NCI-H2081 (cell line): ENCODE measurements around the gene MORN2.

ENCODE experiments used
- DNase-seq, 2 experiments: peaks; one replicate each; lab custom pipeline; 2025; lab: John Stamatoyannopoulos, UW

Gene MORN2

GRCh38 chr2:38889575-38889974 is 13.8 kb downstream of the MORN2 start, which contains the start of gene ARHGEF33:
TSS of gene ARHGEF33 (plus strand) at chr2:38889875. CDS start at chr2:38919448, 29,573 bp downstream.
- DNase-seq: no peak

- DNase-seq: no peak
These were observed 17.0 kb downstream of the MORN2 start for GRCh38 chr2:38892819-38893218.

- no peak for DNase-seq
These were observed 22.5 kb downstream of the MORN2 start for GRCh38 chr2:38898256-38898655.

- no peak for DNase-seq
These were observed 24.9 kb downstream of the MORN2 start for GRCh38 chr2:38900726-38901125.

GRCh38 chr2:38905251-38905650 is 29.5 kb downstream of the MORN2 start:
- no peak for DNase-seq

GRCh38 chr2:38907242-38907641 is 31.5 kb downstream of the MORN2 start:
- DNase-seq: no peak

- no peak for DNase-seq
These were observed 32.2 kb downstream of the MORN2 start for GRCh38 chr2:38907743-38908562.

GRCh38 chr2:38909872-38910271 is 34.1 kb downstream of the MORN2 start:
- no peak for DNase-seq

GRCh38 chr2:38911191-38911590 is 35.4 kb downstream of the MORN2 start:
- DNase-seq: no peak

- DNase-seq: no peak
These were observed 36.8 kb downstream of the MORN2 start for GRCh38 chr2:38912619-38913018.

- no peak for DNase-seq
These were observed 46.6 kb downstream of the MORN2 start for GRCh38 chr2:38922389-38922788.

- no peak for DNase-seq
These were observed 47.1 kb downstream of the MORN2 start for GRCh38 chr2:38922902-38923301.

GRCh38 chr2:38925982-38926381 is 50.2 kb downstream of the MORN2 start:
- DNase-seq: no peak

GRCh38 chr2:38930600-38930999 is 54.8 kb downstream of the MORN2 start:
- DNase-seq: no peak
